Nucleus accumbens (tissue), 56 donors: ENCODE results near the gene AQP7.
"Not testable (repeated sequence)": the region's sequence is repeated elsewhere in the genome, so short reads cannot be mapped to it uniquely, and the experiment has no call there.

ENCODE experiments used
- DNase-seq, 56 donors: peaks; one replicate each; lab custom pipeline; 2025; lab: John Stamatoyannopoulos, UW

AQP7 gene

DNA sequence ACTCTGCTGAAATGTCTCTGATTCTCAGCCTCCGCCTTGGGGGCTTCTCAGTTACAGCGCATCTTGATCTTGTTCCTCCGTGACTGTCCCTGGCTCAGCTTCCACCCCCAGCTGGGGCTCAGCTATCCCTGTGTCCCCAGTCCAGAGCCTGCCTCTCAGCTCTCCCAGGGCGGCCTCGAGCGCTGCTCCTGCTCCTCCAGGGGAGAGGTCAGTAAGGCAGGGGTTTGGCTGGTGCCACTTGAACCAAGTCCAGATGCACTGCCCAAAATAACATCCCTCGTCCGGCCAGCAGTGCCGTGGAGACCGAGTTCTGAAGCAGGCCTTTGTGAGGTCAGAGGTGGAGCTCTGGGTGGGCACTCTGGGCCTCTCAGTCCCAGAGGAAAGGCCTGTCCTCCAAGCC lies at the start of gene AQP7:
AQP7 (minus strand) TSS at position 198 of the 400 bp plus-strand sequence. CDS start 1,306 bp downstream, outside the sequence.
- DNase-seq, result not testable (repeated sequence)

DNA sequence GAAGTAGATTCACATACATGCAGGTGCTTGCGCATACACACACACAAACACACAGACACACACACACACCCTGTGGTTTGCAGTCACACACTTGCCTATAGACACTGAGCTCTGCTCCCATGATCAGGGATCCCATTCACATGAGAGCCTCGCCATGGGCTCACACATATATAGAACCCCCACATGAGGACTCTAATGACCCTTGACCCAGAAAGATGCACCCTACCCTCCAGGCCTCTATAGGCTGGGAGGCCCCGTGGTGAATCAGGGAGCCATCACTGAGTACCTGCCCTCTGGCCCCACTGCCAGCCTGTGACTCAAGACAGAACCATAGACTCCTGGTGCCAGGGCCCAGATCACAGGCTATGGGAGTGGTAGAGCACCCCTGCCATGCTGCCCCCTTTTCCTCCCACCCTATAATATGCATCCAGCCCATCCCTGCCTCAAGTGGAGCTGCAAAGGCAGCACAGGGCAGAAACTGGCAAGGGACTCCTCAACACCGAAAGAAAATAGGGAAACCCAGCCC lies 48.3 kb upstream of the AQP7 start:
- DNase-seq, result no peak

DNA sequence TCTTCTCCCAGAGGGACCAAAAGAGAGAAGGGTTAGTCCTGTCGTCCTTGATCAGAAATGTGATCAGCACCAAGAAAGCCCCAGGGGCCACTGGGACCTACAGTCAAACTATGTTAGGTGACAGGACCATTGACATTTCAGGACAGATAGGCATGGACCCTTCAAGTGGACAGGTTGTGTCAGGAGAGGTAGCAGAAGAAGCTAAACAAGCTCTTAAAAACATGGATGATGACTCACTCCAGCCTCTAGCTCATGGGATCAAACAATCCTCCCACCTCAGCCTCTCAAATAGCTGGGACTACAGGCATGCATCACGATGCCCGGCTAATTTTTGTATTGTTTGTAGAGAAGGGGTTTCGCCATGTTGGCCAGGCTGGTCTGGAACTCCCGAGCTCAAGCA lies 47.3 kb upstream of the AQP7 start:
- no peak for DNase-seq

DNA sequence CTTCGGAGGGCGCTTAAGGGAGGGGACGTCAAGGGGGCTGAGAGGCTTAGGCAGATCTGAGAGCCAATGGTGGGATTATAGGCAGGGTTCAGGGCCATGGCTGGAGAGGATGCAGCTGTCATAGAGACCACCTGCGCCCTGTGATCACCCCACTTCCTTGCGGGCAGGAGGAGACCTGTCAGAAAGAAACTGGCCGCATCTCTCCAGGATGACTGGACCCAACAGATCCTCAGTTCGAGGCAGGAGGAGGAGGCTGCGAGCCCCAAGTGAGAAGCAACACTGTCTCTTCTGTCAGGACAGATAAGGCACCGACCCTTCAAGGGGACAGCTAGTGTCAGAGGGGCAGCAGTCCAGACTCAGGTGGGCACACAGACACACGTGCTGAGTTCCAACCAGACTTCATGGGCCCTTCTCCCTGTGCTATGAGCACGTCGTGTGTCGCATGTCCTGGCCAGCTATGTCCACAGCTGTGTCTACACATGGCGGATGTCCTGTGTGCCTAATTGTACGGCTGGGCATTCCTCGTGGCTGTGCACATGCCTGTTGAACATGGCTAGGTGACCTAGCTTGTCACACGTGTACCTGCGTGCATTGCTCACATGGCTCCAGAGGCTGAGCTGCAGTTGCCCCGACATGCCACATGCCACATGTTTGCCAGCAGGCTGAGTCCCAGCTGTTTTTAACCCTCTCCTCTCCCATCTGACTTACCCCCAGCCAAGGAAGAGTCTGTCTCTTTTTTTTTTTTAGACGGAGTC lies 45.6 kb upstream of the AQP7 start:
- DNase-seq, result no peak

DNA sequence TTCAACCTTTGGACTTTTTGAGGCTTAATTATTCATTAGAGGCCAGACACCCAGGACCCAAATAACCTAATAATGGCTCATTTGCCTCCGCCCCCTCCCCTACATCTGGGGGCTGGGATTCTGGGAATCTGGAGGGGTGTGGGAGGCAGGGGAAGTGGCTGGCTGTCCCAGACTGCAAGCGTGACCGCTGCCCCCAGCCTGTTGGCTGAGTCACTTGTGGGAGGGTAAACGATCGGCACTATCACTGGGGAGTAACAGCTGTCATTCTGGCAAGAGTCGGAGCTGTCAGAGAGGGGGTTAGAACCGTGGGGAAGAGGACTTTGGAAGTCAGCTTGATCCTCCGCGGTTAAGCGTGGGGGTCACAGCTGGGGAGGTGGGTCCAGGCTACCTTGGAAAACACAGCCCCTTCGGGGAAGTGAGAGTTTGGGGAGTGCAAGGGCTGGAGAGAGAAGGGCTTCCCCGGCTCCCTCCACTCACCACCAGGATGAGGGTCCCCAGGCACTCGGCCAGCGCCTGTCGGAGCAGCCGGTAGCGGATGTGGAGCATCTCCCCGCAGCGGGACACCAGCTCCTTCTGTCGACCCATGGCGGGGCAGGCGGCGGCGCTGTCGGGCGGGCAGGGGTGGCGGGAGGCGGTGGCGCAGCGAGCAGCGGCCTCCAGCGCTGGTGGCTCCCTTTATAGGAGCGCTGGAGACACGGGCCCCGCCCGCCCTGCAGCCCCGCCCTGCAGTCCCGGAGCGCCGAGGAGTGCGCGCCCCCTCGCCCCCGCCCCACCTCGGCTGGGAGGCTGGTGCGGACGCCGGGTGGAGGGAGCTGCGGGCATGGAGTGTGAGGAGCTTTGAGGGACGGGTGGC lies 44.8 kb upstream of the AQP7 start, which contains the start of gene AQP3:
AQP3 (minus strand) TSS at position 648 of the 853 bp plus-strand sequence; CDS start at position 585, 63 bp downstream.
- peak in 19 of 56 donors; percentile 5 to 50 (median 17) for DNase-seq

DNA sequence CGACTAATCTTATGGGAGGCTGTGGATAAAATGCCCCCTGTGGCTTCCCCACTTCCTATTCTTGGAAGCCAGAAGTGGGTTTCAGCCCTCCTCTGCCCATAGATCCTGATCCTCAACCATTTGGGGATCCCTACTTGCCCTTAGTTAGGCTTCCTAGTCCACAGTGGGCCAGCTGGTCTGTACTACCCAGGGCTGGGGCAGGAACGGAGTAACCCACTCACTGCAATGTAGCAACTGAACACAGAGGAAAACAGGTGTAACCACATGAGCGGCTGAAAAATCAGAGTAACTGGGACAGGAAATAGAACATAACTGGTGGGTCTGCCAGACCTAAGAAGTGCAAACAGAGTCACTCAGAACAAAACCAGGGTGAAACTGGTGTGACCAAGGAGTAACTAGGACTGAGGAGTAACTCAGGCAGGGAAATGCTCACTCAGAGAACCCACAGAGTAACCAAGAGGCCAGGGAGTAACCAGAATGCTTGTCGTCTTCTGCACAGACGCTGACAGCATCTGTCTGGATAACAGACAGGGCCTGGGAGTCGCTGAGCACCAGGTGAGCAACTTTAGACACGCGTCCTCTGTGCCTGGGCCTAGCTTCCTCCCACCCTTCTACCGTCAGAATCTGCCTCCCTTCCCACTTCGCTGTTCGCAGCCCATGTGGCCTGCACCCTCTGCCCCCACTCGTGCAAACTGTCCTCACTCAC lies 44.0 kb upstream of the AQP7 start:
- DNase-seq, result peak in 1 of 56 donors; percentile 18

DNA sequence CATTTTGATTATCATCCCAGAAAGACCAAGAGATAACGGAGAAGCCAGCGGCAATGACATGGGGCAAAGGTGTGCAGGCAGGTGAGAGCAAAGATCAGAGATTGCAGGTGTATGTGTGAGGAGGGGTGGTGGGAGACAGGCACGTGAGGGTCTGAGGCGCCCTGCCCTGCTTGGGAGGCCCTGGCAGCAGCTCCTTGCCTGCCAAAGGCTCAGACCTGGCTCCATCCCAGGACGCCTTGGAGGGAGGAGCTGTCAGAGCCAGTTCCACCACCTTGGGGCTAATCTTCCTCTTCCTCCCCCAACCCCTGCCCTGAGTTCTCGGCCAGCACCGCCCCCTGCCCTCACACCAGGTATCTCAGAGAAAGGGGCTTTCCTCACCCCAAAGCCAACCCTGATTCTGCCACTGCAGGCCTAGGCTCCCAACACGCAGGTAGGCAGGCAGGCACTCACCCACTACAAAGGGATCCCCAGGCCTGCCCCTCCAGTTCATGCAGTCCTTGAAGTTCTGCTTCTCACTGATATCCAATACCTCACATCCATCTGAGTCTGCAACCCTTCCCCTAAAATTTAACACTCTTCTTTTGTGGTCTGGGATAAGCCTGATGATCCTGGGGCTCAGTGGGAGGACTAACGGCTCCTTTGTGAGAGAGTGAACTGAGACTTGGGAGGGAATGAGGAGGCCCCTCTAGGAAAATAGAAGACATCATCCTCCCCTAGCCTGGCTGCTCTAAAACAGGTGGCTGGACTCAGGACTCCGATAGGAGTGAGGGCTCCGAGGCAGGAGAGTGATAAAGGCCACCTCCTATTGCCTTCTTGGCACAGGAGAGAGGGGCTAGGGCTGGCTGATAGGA lies 43.2 kb upstream of the AQP7 start:
- no peak for DNase-seq

DNA sequence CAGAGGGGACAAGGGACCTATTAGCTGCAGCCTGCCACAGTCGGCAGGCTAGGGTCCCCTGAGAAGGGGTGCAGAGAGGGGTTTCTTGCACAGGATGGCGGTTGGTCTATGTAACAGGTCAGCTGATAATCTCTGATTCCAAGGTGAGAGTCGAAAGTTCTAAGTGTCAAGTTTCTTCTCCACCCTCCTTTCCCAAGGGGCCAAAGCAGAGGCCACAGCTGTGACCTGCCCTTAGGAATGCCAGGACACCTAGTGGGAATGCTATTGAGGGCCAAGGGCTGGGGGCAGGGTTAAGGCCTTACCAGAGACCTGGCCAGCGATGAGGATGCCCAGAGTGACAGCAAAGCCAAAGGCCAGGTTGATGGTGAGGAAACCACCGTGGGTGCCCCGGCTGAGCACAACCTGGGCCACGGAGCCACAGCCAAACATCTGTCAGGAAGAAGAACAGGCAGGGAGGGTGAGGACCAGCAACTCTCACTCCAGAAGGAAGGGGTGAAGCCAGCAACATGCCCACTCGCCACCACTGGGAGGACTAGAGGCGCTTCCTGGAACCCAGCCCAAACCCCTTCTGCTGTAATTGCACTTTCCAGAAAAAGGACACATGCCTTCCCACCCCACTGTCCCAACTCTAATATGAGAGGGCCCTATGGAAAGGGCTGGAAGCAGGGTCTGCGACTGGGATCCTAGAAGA lies 41.2 kb upstream of the AQP7 start:
- DNase-seq, result no peak

DNA sequence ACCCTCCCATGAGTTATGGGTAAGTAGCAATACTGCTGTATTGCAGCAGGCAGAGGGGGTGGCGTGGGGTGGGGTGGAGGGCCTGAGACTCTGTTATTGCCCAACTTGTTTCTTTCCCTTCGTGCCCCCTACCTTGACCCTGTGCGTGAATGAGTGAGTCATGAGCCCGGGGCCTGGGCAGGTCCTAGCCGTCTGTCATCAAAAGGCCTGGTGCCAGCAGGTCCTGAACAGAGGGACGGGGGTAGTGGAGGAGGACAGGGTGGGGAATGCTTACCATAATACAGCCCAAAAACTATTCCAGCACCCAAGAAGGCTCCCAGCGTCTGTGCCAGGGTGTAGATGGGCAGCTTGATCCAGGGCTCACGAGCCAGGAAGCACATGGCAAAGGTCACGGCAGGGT lies 40.7 kb upstream of the AQP7 start:
- no peak for DNase-seq

DNA sequence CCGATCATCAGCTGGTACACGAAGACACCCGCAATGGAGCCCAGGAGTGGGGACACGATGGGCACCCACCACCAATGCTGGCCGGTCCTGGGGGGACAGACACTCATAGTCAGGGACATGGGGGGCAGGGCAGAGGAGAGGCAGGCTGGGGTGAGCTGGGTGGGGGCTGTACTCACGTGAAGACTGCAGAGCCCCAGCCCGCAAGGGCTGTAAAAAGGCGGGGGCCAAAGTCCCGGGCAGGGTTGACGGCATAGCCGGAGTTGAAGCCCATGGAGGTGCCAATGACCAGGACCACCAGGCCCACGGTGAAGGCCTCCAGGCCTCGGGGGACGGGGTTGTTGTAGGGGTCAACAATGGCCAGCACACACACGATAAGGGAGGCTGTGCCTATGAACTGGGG lies 39.8 kb upstream of the AQP7 start:
- DNase-seq, result no peak

DNA sequence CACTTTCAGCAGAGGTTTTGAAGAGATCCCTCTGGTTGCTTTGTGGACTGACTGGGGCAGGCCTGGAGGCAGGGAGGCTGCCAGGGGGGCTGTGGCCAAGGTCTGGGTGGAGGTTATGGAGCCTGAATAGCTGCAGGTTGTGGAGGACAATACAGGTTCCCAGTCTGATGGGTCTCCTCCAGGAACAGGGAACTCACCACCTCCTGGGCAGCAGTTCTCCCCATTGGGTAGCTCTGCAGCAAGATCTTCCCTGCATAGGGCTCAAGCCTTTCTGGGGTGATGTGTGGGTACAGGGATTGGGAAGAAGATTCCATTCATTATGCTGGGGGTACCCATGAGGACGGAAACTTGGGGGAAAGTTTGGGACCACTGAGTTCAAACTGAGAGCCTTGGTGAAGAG lies 38.2 kb upstream of the AQP7 start:
- DNase-seq, result no peak

DNA sequence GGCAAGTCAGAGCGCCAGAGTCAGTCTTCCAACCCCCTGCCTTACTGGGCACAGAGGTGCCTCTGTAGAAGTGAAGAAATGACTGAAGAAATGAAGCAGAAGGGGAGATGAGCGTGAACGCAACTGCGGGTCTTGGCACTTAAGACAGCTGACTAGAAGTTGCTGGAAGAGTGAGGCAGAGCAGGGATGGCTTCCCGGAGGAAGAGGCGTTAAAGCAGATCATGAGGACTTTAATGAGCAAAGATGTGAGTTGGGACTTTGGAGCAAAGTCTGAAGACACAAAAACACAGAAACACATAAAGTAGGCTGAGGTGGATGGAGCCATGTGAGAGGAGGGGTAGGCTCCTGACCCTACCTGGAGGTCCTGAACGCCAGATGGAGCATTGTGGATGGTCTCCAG lies 37.8 kb upstream of the AQP7 start:
- DNase-seq, result no peak

DNA sequence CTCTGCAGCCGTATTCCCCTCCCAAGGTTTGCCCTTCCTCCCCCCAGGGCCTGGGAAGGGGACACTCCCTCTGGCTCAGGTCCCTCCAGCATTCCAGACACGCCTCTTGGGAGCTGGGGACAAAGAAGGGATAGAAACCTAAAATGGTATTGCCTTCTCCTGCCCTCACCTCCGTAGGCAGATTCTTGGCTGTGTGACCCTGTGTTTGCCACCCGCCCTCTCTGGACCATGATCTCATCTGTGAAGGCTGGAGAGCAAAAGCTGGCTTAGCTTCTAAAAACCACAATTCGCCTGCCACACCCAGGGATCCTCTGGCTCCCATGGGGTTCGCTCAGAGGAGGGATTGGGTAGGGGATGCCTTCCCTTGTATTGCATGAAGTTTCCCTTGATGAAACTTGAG lies 37.4 kb upstream of the AQP7 start:
- DNase-seq, result no peak

DNA sequence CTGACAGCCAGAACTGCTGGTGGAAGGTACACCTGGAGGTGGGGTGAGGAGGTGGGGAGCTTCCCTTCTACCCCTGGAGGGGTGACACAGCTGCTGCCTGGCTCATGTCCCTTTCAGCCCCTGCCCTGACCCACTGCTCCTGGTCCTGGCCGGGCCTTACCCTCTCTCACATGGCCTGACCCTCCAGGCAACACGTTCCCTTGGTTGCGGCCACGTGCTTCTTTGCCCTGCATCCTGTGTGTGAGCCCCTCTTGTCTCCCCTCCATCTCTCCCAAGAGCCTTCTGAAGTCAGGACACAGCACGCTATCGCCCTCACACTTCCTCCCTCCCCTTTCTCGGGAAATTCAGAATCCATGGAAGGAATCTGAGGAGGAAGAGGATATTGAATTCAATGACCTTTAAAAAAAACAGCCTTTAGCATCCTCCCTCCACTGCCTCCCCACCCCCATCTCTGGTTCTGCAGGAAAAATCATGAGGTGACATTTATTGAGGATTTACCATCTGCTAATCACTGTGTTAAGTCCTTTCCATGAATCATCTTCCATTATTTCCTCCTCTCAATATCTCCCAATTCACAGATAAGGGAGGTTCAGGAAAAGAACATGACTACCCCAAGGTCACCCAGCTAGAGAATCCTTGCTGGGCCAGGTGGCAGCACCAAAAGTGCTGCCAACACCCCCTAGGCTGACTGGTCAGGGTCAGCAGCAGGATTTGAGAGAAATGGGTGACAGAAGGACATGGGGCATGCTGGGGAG lies 36.7 kb upstream of the AQP7 start:
- no peak for DNase-seq

DNA sequence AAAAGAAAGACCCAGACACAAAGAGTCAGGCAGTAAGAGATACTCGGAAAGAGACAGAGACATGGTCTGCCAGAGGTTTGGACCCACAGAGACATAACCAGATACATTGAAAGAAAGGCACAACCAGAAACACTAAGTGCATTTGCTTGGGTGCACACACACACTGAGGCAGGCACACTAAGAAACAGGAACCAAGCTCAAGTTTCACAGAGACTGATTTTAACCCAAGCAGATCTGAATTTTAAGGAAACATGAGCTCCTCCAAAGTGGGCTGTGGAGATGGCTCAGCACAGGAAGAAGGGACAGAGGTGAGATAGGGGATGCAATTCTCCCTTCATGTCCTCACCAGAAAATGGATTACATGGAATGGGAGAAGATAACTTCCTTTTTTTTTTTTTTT lies 35.5 kb upstream of the AQP7 start:
- DNase-seq, result no peak

DNA sequence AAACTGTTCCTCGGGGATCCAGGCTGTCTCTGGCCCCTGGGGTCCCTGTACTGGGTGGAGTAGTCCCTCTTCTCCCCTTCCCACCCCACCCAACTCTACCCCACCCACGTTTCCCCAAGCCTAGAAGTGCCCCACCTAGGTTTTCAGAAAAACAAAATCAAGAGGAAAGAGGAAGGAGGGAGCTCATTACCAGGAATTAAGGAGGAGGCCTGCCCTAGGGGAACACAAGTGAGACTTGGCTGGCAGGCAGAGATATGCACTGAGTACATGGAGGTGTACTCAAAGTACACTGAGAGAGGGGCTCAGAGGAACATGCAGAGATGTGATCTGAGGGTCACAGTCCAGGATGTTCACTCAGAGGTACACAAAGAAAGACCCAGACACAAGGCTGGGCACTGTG lies 34.8 kb upstream of the AQP7 start:
- DNase-seq, result no peak

DNA sequence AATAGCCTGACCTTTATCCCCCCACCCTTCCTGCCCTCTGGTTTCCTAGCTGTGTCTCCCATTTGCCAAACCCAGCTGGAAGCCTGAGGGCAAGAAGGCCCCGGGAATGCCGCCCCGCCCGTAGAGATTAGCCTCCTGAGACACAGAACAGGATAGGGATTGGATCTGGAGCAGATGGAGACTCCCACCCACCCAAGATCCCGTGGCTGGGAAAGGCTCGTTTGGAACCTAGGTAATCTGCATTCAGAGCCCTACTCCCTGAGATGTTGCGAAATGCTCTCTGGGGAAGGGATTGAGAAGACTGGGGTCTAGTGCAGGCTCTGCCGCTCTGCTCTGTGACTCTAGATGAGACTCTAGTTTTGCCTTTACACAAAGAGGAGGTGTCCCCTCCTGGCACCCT lies 34.1 kb upstream of the AQP7 start:
- no peak for DNase-seq

DNA sequence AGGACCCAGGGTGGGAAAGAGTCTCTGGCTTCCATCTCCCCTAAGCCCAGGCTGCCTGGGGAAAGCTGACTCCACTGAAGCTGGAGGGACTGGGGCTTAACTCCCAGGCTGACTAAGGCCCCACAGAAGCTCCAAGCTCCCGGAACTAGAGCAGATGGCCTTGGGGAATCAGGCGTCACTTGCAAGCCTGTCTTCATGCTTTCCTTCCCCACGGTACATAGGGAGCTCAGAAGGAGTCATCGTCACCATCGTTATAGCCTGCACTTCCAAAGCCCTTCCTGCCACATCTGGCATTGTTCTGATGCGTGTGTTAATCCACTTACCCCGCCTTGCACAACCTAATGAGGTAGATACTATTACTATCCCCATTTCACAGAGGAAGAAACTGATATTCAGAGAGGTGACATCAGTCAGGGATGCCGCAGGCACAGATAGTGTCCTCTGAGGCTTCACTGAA lies 33.5 kb upstream of the AQP7 start:
- no peak for DNase-seq
